NB4 (cell line): Measurements from ENCODE around the gene IQCH.

Experiments used
- CTCF ChIP-seq: IDR thresholded peaks from one replicate; pipeline ENCODE4 v1.5.1; 2012; ENCODE audit warnings: low read depth, low read length
- MAX ChIP-seq: IDR thresholded peaks from 2 replicates; pipeline ENCODE4 v1.6.1; 2011; ENCODE audit warnings: low read depth, low read length
- MYC ChIP-seq: IDR thresholded peaks from 2 replicates; pipeline ENCODE4 v1.6.1; 2011; ENCODE audit warnings: low read depth, low read length
- POLR2A ChIP-seq: IDR thresholded peaks from 2 replicates; pipeline ENCODE4 v1.6.1; 2011; ENCODE audit warnings: mild to moderate bottlenecking; ENCODE audit not compliant: insufficient read length; ENCODE audit errors: extremely low read depth

GRCh38 chr15:67253101-67253500 is 1.5 kb upstream of the IQCH start:
- TF ChIP-seq CTCF (no peak), POLR2A (no peak), MAX (no peak), MYC (no peak)
